Peyer's patch (tissue), 4 donors: ENCODE measurements around the gene FBXL4.
"Not testable (repeated sequence)": the region's sequence is repeated elsewhere in the genome, so short reads cannot be mapped to it uniquely, and the experiment has no call there.

Experiments used
- CTCF ChIP-seq, 6 experiments: fragments of 450-650 bp in 4 of 6; fragments of 200-600 bp in 2 of 6; sonication (generic) in 1 of 6; IDR thresholded peaks; one replicate each; pipeline ENCODE4 v1.5.1; 2017 to 2019; ENCODE audit warnings: antibody characterized with exemption in 6 of 6, mild to moderate bottlenecking in 3 of 6, moderate library complexity in 1 of 6
- POLR2A ChIP-seq, 2 donors: fragments of 450-650 bp; IDR thresholded peaks; one replicate each; pipeline ENCODE4 v1.5.1; 2017; ENCODE audit warnings: antibody characterized with exemption in 2 of 2, mild to moderate bottlenecking in 2 of 2, moderate library complexity in 2 of 2

GRCh38 chr6:98906342-98906741 is 41.4 kb downstream of the FBXL4 start:
- not testable (repeated sequence) for TF ChIP-seq CTCF, POLR2A (IDR thresholded peaks at IDR 0.05)
